Sigmoid colon (tissue), 4 donors: Measurements from ENCODE around the gene MYO5B.

ENCODE experiments used
- POLR2A ChIP-seq, 2 donors: fragments of 450-650 bp; IDR thresholded peaks; one replicate each; pipeline ENCODE4 v1.6.1; 2016; ENCODE audit warnings: antibody characterized with exemption in 2 of 2, mild to moderate bottlenecking in 2 of 2, moderate library complexity in 2 of 2
- POLR2AphosphoS5 ChIP-seq, 4 donors: sonication (generic); formaldehyde crosslinking; IDR thresholded peaks; one replicate each; pipeline ENCODE4 v1.6.1; 2017; ENCODE audit warnings: antibody characterized with exemption in 4 of 4
- TF ChIP-seq, protein P1 (sequence below), 4 experiments: fragments of 450-650 bp in 3 of 4; fragments of 200-600 bp in 1 of 4; IDR thresholded peaks; one replicate each; pipeline ENCODE4 v1.5.1; 2016 to 2019; ENCODE audit warnings: antibody characterized with exemption in 4 of 4, mild to moderate bottlenecking in 3 of 4, moderate library complexity in 2 of 4

- TF ChIP-seq POLR2AphosphoS5 (IDR thresholded peaks at IDR 0.05), result no peak
- TF ChIP-seq, protein P1, sequence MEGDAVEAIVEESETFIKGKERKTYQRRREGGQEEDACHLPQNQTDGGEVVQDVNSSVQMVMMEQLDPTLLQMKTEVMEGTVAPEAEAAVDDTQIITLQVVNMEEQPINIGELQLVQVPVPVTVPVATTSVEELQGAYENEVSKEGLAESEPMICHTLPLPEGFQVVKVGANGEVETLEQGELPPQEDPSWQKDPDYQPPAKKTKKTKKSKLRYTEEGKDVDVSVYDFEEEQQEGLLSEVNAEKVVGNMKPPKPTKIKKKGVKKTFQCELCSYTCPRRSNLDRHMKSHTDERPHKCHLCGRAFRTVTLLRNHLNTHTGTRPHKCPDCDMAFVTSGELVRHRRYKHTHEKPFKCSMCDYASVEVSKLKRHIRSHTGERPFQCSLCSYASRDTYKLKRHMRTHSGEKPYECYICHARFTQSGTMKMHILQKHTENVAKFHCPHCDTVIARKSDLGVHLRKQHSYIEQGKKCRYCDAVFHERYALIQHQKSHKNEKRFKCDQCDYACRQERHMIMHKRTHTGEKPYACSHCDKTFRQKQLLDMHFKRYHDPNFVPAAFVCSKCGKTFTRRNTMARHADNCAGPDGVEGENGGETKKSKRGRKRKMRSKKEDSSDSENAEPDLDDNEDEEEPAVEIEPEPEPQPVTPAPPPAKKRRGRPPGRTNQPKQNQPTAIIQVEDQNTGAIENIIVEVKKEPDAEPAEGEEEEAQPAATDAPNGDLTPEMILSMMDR (IDR thresholded peaks at IDR 0.05), result no peak
- no peak for TF ChIP-seq POLR2A (IDR thresholded peaks at IDR 0.05)
These were observed 340.3 kb downstream of the MYO5B start for GRCh38 chr18:49854681-49855080.
